HG03280 (cell line): ENCODE results near the gene RNF10.
"Not testable (repeated sequence)": the region's sequence is repeated elsewhere in the genome, so short reads cannot be mapped to it uniquely, and the experiment has no call there.

ENCODE experiments used
- ATAC-seq: cut with Tn5 transposase; IDR thresholded peaks from one replicate; pipeline ENCODE4 v1.9.1; 2021; ENCODE audit warnings: mild to moderate bottlenecking, moderate library complexity; ENCODE audit not compliant: unreplicated experiment

Gene RNF10

GRCh38 chr12:120534203-120534702 is at the start of gene RNF10:
Gene RNF10 (plus strand): TSS chr12:120534356. CDS start chr12:120534812, 456 bp downstream.
- peak; percentile 63 for ATAC-seq

- no peak for ATAC-seq
Observed at GRCh38 chr12:120485961-120486881, 47.9 kb upstream of the RNF10 start.

- ATAC-seq: not testable (repeated sequence)
Observed at GRCh38 chr12:120487552-120487951, 46.6 kb upstream of the RNF10 start.

DNA sequence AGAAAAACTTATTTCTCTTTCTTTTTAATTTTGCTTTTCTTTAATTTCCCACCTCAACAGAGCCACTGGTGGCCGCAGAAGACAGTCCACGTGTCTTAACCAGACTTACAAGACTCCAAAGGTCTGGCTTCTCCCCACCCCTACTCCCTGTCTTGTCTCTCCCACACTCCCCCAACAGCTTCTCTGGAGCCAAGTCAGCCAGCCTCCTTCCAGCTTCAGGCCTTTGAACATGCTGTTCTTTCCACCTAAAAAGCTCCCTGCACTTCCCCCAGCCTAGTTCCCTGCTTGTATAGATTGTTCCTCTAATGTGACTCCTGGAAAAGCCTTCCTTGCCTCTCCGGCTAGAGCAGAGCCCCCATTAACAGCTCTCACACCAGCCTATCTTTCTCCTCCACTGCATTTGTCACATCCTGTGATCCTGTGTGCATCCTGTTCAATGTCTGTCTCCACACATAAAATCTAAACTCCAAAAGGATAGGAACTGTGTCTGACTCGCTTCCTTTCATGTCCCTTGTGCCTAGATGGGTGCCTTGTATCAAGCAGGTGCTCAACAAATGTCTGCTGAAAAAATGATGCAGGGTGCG is 46.0 kb upstream of the RNF10 start:
- no peak for ATAC-seq

GRCh38 chr12:120489018-120489417 is 45.1 kb upstream of the RNF10 start:
- no peak for ATAC-seq

DNA sequence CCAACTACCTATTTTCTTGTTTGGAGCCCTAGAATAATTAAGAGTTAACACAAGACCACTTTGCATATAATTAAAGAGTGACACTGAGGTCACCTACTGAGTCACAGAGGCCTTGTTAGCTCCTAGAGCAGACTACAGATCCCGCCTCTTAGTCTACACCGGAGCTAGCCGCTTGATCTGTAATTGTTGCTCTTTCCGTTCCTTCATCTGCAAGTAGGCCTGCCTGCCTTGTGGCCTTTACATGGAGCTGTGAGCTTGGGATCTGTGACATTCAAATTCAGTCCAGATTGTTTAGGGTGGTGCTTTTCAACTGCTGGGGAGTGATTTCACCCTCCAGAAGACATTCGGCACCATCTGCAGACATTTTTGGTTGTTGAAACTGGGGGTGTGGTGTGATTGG is 43.8 kb upstream of the RNF10 start:
- ATAC-seq: no peak

DNA sequence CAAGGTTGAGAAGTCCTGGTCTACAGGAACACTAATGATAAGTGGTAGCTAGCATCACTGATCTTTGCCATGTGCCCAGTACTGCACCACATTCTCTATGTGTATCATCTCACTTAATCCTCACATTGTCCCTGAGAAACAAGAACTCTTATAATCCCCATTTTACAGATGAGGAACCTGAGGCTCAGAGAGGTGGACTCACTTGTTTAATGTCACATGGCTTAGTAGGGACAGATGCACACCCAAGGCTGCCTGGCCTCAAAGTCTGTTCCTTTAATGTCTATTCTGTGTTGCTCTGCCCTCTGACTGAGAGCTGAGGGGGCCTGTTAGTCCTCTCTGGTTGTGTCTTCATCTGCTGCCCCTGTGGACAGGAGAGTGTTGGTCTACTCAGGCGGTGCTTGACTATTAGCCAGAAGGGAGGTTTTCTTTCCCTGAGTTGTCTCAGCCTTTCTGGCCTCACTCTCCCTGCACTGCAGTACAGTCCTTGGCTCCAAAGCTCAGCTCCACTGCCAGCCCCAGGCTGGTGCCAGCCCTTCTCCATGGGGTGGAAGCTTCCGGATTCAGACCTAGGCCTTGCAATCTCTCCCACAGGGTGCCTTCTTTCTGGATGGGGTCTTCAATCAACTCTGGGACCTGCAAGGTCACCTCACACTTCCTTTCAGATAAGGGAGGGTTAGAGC is 43.2 kb upstream of the RNF10 start:
- no peak for ATAC-seq

- ATAC-seq: peak; percentile 10
Observed at GRCh38 chr12:120495186-120495730, 38.9 kb upstream of the RNF10 start.

GRCh38 chr12:120495731-120496412 is 38.3 kb upstream of the RNF10 start, which contains the start of gene DYNLL1:
Gene DYNLL1 (plus strand): TSS chr12:120496113. CDS start chr12:120496422, 309 bp downstream.
- peak; percentile 96 for ATAC-seq

GRCh38 chr12:120496413-120497340 is 37.5 kb upstream of the RNF10 start:
- ATAC-seq: no peak

GRCh38 chr12:120497524-120498150 is 36.5 kb upstream of the RNF10 start:
- ATAC-seq: no peak

- ATAC-seq: no peak
Observed at GRCh38 chr12:120498870-120499515, 35.2 kb upstream of the RNF10 start.

DNA sequence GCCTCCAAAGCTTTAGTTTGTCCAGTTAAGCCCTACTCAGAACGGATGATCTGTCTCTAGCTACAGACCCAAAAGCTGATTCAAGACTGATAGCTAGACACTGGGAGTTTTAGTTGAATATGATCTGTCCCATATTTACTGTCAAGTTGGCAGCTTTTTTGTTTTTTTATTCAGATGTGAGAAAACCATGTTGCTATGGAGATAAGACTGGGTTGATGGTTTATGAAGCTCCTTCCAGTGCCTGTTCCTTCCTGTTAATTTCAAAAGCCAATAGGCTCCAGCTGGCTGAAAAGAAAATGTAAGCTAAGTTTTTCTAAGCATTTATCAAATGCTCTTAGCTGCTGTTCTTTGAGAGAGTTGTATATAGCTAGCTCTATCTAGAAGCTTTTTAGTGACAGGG is 33.6 kb upstream of the RNF10 start:
- no peak for ATAC-seq

- no peak for ATAC-seq
Observed at GRCh38 chr12:120504587-120504986, 29.6 kb upstream of the RNF10 start.

DNA sequence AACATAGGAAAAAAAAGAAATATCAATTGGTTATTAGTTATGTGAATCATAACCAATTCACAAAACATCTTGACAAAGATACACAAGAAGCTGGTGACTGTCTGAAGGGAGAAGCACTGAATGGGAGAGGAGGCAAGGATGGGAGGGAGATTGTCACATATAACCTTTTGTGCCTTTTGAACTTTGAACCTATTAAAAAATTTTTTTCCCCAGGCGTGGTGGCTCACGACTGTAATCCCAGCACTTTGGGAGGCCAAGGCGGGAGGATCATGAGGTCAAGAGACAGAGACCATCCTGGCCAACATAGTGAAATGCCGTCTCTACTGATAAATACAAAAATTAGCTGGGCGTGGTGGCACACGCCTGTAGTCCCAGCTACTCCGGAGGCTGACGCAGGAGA is 25.6 kb upstream of the RNF10 start:
- ATAC-seq: no peak

- ATAC-seq: no peak
Observed at GRCh38 chr12:120514002-120514401, 20.2 kb upstream of the RNF10 start.

GRCh38 chr12:120515496-120515895 is 18.7 kb upstream of the RNF10 start:
- ATAC-seq: no peak

GRCh38 chr12:120519324-120519723 is 14.8 kb upstream of the RNF10 start:
- not testable (repeated sequence) for ATAC-seq
